Measurements from ENCODE around the gene SERPINA4.

DNA sequence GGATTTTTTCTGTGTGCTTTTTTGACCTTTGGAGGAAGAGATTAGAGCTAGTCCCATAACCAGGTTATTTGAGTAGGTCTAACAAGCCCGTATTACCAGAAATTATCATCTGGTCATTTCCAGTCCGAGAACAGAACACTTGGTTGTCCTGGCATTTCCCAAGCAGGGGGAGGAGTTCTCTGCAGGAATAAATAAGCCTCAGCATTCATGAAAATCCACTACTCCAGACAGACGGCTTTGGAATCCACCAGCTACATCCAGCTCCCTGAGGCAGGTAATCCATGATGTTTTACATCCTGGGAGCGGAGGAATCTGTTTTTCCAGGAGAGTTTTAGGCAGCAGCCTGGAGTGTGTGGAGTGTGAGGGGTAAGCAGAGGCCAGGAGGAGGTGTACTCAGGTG lies 50.9 kb downstream of the SERPINA4 start, which contains the start of gene SERPINA3:
- TF ChIP-seq, protein P1, sequence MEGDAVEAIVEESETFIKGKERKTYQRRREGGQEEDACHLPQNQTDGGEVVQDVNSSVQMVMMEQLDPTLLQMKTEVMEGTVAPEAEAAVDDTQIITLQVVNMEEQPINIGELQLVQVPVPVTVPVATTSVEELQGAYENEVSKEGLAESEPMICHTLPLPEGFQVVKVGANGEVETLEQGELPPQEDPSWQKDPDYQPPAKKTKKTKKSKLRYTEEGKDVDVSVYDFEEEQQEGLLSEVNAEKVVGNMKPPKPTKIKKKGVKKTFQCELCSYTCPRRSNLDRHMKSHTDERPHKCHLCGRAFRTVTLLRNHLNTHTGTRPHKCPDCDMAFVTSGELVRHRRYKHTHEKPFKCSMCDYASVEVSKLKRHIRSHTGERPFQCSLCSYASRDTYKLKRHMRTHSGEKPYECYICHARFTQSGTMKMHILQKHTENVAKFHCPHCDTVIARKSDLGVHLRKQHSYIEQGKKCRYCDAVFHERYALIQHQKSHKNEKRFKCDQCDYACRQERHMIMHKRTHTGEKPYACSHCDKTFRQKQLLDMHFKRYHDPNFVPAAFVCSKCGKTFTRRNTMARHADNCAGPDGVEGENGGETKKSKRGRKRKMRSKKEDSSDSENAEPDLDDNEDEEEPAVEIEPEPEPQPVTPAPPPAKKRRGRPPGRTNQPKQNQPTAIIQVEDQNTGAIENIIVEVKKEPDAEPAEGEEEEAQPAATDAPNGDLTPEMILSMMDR (conservative IDR thresholded peaks at IDR 0.05; ENCODE audit: low read depth in 2 of 2) = no peak
- TF ChIP-seq EZH2 (IDR thresholded peaks at IDR 0.05; ENCODE audit: low read depth, unreplicated experiment) (no peak), POLR2AphosphoS5 (IDR thresholded peaks at IDR 0.05; ENCODE audit: low read depth) (no peak)

All from GM23338 (cell line).